ENCODE results near the gene AGMAT. TPM values are rescaled to one million over a fixed set of nuclear protein-coding genes. Genes with fewer than 3 reads are reported as not detected.
A peak's percentile ranks its signal among the peaks of the same experiment; 100 is the strongest.

The AGMAT gene
- total and polyA plus RNA-seq, 2 experiments from 2014 or later, result 0.12 to 0.45 TPM

DNA sequence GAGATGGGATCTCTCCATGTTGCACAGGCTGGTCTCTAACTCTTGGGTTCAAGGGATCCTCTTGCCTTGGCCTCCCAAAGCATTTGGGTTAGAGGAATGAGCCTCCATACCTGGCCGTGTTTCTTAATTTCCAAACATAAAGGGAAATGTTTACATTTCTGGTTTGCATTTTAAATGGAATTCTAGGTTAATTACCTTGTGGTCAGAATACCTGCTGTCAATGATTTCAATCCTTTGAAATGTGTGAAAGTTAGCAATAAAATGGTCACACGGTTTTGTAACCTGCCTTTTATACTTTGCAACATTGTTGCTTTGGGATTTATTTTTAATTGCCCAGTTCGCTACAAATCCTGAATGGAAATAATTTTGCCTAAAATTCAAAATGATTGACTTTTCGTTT, 26.3 kb downstream of the AGMAT start:
- peaks cover 33% of the 10 kb centered on the region for H3K36me3 ChIP-seq
- H3K27ac ChIP-seq, result no peak overlapping the region
- no peak for DNase-seq (ENCODE audit: low read depth in 1 of 2, low spot score in 1 of 2)
- TF ChIP-seq, protein P1, sequence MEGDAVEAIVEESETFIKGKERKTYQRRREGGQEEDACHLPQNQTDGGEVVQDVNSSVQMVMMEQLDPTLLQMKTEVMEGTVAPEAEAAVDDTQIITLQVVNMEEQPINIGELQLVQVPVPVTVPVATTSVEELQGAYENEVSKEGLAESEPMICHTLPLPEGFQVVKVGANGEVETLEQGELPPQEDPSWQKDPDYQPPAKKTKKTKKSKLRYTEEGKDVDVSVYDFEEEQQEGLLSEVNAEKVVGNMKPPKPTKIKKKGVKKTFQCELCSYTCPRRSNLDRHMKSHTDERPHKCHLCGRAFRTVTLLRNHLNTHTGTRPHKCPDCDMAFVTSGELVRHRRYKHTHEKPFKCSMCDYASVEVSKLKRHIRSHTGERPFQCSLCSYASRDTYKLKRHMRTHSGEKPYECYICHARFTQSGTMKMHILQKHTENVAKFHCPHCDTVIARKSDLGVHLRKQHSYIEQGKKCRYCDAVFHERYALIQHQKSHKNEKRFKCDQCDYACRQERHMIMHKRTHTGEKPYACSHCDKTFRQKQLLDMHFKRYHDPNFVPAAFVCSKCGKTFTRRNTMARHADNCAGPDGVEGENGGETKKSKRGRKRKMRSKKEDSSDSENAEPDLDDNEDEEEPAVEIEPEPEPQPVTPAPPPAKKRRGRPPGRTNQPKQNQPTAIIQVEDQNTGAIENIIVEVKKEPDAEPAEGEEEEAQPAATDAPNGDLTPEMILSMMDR (IDR thresholded peaks at IDR 0.05; ENCODE audit: low read depth, low read length), result no peak
- no peak overlapping the region for H3K4me3 ChIP-seq
- H3K27me3 ChIP-seq, result no peaks in the 10 kb centered on the region
- H3K4me1 ChIP-seq (ENCODE audit: low read depth), result no peaks in the 10 kb centered on the region
- H3K9me3 ChIP-seq (ENCODE audit: low read depth), result no peaks in the 10 kb centered on the region

DNA sequence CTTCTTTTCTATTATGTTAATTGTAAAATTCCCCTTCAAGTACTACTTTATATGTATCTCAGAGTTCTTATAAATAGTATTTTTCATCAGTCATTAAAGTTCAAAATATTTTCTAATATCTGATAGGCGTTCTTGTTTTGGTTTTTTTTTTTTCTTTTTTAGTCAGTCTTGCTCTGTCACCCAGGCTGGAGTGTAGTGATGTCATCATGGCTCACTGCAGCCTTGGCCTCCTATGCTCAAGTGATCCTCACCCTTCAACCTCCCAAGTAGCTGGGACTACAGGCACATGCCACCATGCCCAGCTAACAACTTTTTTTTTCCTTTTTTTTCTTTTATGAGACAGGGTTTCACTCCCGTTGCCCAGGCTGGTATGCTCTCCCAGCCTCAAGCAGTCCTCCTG, 27.3 kb downstream of the AGMAT start:
- Histone ChIP-seq H3K27me3 (no peaks in the 10 kb centered on the region), H3K27ac (no peak overlapping the region), H3K4me3 (no peak overlapping the region), H3K9me3 (ENCODE audit: low read depth) (no peaks in the 10 kb centered on the region), H3K36me3 (peaks cover 28% of the 10 kb centered on the region), H3K4me1 (ENCODE audit: low read depth) (no peaks in the 10 kb centered on the region)
- no peak for DNase-seq (ENCODE audit: low read depth in 1 of 2, low spot score in 1 of 2)
- TF ChIP-seq, protein P1 (IDR thresholded peaks at IDR 0.05; ENCODE audit: low read depth, low read length), result no peak

DNA sequence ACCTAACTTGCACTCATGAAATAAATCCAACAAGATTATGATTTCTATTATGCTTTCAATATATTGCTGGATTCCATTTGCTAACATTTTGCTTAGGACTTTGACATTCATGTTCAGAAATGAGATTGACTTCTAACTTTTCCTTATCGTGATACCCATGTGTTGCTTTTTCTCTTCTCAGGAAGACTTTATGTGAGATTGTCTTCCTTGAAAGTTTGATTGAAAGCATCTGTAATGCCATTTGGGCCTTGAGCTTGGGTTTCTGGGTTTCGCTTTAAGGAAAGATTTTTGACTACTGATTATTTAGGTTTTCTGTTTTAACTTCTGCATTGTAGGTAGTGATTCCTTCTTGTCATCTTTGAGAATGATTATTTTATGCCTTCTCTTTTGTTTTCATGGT, 27.8 kb downstream of the AGMAT start:
- no peaks in the 10 kb centered on the region for H3K4me1 ChIP-seq (ENCODE audit: low read depth)
- no peak for DNase-seq (ENCODE audit: low read depth in 1 of 2, low spot score in 1 of 2)
- peaks cover 23% of the 10 kb centered on the region for H3K36me3 ChIP-seq
- H3K9me3 ChIP-seq (ENCODE audit: low read depth), result no peaks in the 10 kb centered on the region
- H3K27me3 ChIP-seq, result no peaks in the 10 kb centered on the region
- TF ChIP-seq, protein P1 (IDR thresholded peaks at IDR 0.05; ENCODE audit: low read depth, low read length), result no peak
- H3K4me3 ChIP-seq, result no peak overlapping the region
- H3K27ac ChIP-seq, result no peak overlapping the region

DNA sequence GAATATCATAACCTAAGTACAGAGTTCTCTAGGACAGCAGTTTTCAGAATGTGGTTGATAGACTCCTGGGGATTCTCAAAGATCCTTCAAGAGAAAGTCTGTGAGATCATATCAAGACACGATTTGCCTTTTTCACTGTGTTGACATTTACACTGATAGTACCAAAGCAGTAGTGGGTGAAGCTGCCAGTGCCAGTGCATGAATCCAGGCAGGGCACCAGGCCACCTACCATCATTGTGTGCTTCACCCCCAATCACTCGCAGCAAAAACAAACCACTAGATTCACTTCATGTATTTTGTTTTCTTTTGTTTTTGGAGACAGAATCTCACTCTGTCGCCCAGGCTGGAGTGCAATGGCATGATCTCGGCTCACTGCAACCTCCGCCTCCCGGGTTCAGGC, 34.3 kb downstream of the AGMAT start:
- no peaks in the 10 kb centered on the region for H3K27me3 ChIP-seq
- no peak overlapping the region for H3K4me3 ChIP-seq
- peak overlapping the region; percentile 51 for H3K27ac ChIP-seq
- DNase-seq (ENCODE audit: low read depth in 1 of 2, low spot score in 1 of 2), result no peak
- no peaks in the 10 kb centered on the region for H3K9me3 ChIP-seq (ENCODE audit: low read depth)
- no peaks in the 10 kb centered on the region for H3K4me1 ChIP-seq (ENCODE audit: low read depth)
- TF ChIP-seq, protein P1 (IDR thresholded peaks at IDR 0.05; ENCODE audit: low read depth, low read length), result no peak
- peaks cover 30% of the 10 kb centered on the region for H3K36me3 ChIP-seq

- Histone ChIP-seq H3K4me1 (ENCODE audit: low read depth) (no peaks in the 10 kb centered on the region), H3K4me3 (no peak overlapping the region), H3K27ac (no peak overlapping the region), H3K27me3 (no peaks in the 10 kb centered on the region), H3K9me3 (ENCODE audit: low read depth) (no peaks in the 10 kb centered on the region), H3K36me3 (peaks cover 43% of the 10 kb centered on the region)
- TF ChIP-seq, protein P1 (IDR thresholded peaks at IDR 0.05; ENCODE audit: low read depth, low read length), result no peak
- DNase-seq (ENCODE audit: low read depth in 1 of 2, low spot score in 1 of 2), result no peak
These were observed 38.2 kb downstream of the AGMAT start for GRCh38 chr1:15546641-15547040.

Data from cardiac muscle cell (in vitro differentiated cells and primary cell).